HL-60 (cell line): ENCODE measurements around the gene RSRC1.

Experiments used
- DNase-seq, 2 experiments: peaks; one replicate each; pipeline ENCODE4 v3.0.0-alpha.2; 2010 to 2020; ENCODE audit warnings: low read depth in 1 of 2, low spot score in 1 of 2
- H3K27ac ChIP-seq: fragments of 250-450 bp; sonication (Bioruptor Pico); replicated peaks from 2 replicates; pipeline ENCODE4 v1.5.1; 2020; ENCODE audit warnings: mild to moderate bottlenecking, moderate library complexity
- H3K27me3 ChIP-seq: fragments of 250-450 bp; sonication (Bioruptor Pico); 2 replicates; pipeline ENCODE4 v1.5.1; 2021; ENCODE audit warnings: mild to moderate bottlenecking, moderate library complexity; ENCODE audit not compliant: insufficient read depth, poor library complexity, severe bottlenecking
- H3K4me3 ChIP-seq: replicated peaks from 2 replicates; pipeline ENCODE4 v1.5.1; 2011; ENCODE audit warnings: mild to moderate bottlenecking, control low read depth, low read length; ENCODE audit not compliant: insufficient read depth
- CTCF ChIP-seq: IDR thresholded peaks from one replicate; pipeline ENCODE4 v1.5.1; 2011; ENCODE audit warnings: low read length, control low read depth, inconsistent platforms; ENCODE audit not compliant: insufficient read depth
- GABPA ChIP-seq: IDR thresholded peaks from 2 replicates; pipeline ENCODE4 v1.6.1; 2012; ENCODE audit warnings: low read depth
- POLR2AphosphoS5 ChIP-seq: IDR thresholded peaks from 2 replicates; pipeline ENCODE4 v1.6.1; 2012; ENCODE audit warnings: low read depth
- REST ChIP-seq: IDR thresholded peaks from 2 replicates; pipeline ENCODE4 v1.6.1; 2012; ENCODE audit warnings: low read depth; ENCODE audit not compliant: insufficient replicate concordance
- SPI1 ChIP-seq: IDR thresholded peaks from 2 replicates; pipeline ENCODE4 v1.6.1; 2012; ENCODE audit warnings: low read depth, mild to moderate bottlenecking, borderline replicate concordance

RSRC1 gene

GRCh38 chr3:158148218-158148617 is 38.3 kb downstream of the RSRC1 start:
- H3K4me3 ChIP-seq, result no peak overlapping the region
- H3K27me3 ChIP-seq, result no peaks in the 10 kb centered on the region
- H3K27ac ChIP-seq, result no peak overlapping the region
- TF ChIP-seq CTCF (no peak), SPI1 (no peak), GABPA (no peak), POLR2AphosphoS5 (no peak), REST (no peak)
- no peak for DNase-seq

- DNase-seq, result no peak
- H3K27me3 ChIP-seq, result no peaks in the 10 kb centered on the region
- no peak overlapping the region for H3K27ac ChIP-seq
- no peak overlapping the region for H3K4me3 ChIP-seq
- TF ChIP-seq SPI1 (no peak), POLR2AphosphoS5 (no peak), REST (no peak), CTCF (no peak), GABPA (no peak)
These were observed 42.3 kb downstream of the RSRC1 start for GRCh38 chr3:158152186-158152585.

GRCh38 chr3:158158969-158159368 is 49.1 kb downstream of the RSRC1 start:
- Histone ChIP-seq H3K27ac (no peak overlapping the region), H3K27me3 (no peaks in the 10 kb centered on the region), H3K4me3 (no peak overlapping the region)
- DNase-seq, result no peak
- TF ChIP-seq POLR2AphosphoS5 (no peak), GABPA (no peak), CTCF (no peak), SPI1 (no peak), REST (no peak)
